H9 (cell line): ENCODE measurements around the gene CCDC27. TPM values are rescaled to one million over a fixed set of nuclear protein-coding genes. Genes with fewer than 3 reads are reported as not detected.

Experiments used
- DNase-seq: peaks from one replicate; pipeline ENCODE4 v3.0.0-alpha.2; 2017
- H2AFZ ChIP-seq: one replicate; pipeline ENCODE4 v1.6.1; 2013; ENCODE audit warnings: mild to moderate bottlenecking, low read length, control low read depth, moderate library complexity
- H2AK5ac ChIP-seq: 2 replicates; pipeline ENCODE4 v1.6.1; 2013; ENCODE audit warnings: low read length, control low read depth, mixed read lengths; ENCODE audit not compliant: insufficient read length
- H2BK120ac ChIP-seq: one replicate; pipeline ENCODE4 v1.6.1; 2013; ENCODE audit warnings: low read depth, mild to moderate bottlenecking, low read length, control low read depth, inconsistent platforms; ENCODE audit not compliant: poor library complexity, severe bottlenecking
- H2BK12ac ChIP-seq: 2 replicates; pipeline ENCODE4 v1.6.1; 2013; ENCODE audit warnings: low read length, control low read depth, mixed read lengths, low read depth; ENCODE audit not compliant: insufficient read length
- H2BK15ac ChIP-seq: 2 replicates; pipeline ENCODE4 v1.6.1; 2013; ENCODE audit warnings: low read depth, low read length, control low read depth
- H2BK20ac ChIP-seq: one replicate; pipeline ENCODE4 v1.6.1; 2013; ENCODE audit warnings: low read depth, mild to moderate bottlenecking, low read length, control low read depth, inconsistent platforms; ENCODE audit not compliant: poor library complexity, severe bottlenecking
- H2BK5ac ChIP-seq: 2 replicates; pipeline ENCODE4 v1.6.1; 2013; ENCODE audit warnings: low read length, control low read depth, mixed read lengths; ENCODE audit not compliant: insufficient read length
- H3K14ac ChIP-seq: 2 replicates; pipeline ENCODE4 v1.6.1; 2013; ENCODE audit warnings: low read length, control low read depth; ENCODE audit not compliant: insufficient read depth
- H3K18ac ChIP-seq: 2 replicates; pipeline ENCODE4 v1.6.1; 2013; ENCODE audit warnings: low read depth, mild to moderate bottlenecking, mixed read lengths, low read length, control low read depth; ENCODE audit not compliant: insufficient read length
- H3K23ac ChIP-seq: 2 replicates; pipeline ENCODE4 v1.6.1; 2013; ENCODE audit warnings: low read length, control low read depth, mixed read lengths, low read depth; ENCODE audit not compliant: insufficient read length
- H3K23me2 ChIP-seq: 2 replicates; pipeline ENCODE4 v1.6.1; 2013; ENCODE audit warnings: low read depth, mild to moderate bottlenecking, mixed read lengths, low read length, control low read depth; ENCODE audit not compliant: insufficient read length, poor library complexity, severe bottlenecking
- H3K27ac ChIP-seq: 2 replicates; pipeline ENCODE4 v1.5.1; 2013; ENCODE audit warnings: low read length, control low read depth, mixed read lengths, low read depth; ENCODE audit not compliant: insufficient read length
- H3K27me3 ChIP-seq: 2 replicates; pipeline ENCODE4 v1.6.1; 2013; ENCODE audit warnings: low read length, control low read depth, inconsistent platforms; ENCODE audit not compliant: insufficient read depth
- H3K4ac ChIP-seq: 2 replicates; pipeline ENCODE4 v1.6.1; 2013; ENCODE audit warnings: low read depth, mild to moderate bottlenecking, control low read depth, inconsistent platforms, low read length, moderate library complexity
- H3K4me1 ChIP-seq: 2 replicates; pipeline ENCODE4 v1.6.1; 2013; ENCODE audit warnings: low read length, control low read depth, inconsistent platforms; ENCODE audit not compliant: insufficient read depth
- H3K4me2 ChIP-seq: 2 replicates; pipeline ENCODE4 v1.6.1; 2013; ENCODE audit warnings: low read length, control low read depth, mixed read lengths; ENCODE audit not compliant: insufficient read length, insufficient read depth
- H3K56ac ChIP-seq: 2 replicates; pipeline ENCODE4 v1.6.1; 2013; ENCODE audit warnings: low read depth, mild to moderate bottlenecking, mixed read lengths, low read length, control low read depth; ENCODE audit not compliant: insufficient read length
- H3K79me1 ChIP-seq: 2 replicates; pipeline ENCODE4 v1.6.1; 2013; ENCODE audit warnings: low read depth, mild to moderate bottlenecking, moderate library complexity, low read length, control low read depth, inconsistent platforms; ENCODE audit not compliant: insufficient read depth, poor library complexity, severe bottlenecking
- H3K79me2 ChIP-seq: 2 replicates; pipeline ENCODE4 v1.6.1; 2013; ENCODE audit warnings: low read length, control low read depth, inconsistent platforms; ENCODE audit not compliant: insufficient read depth
- H3K9ac ChIP-seq: 2 replicates; pipeline ENCODE4 v1.6.1; 2013; ENCODE audit warnings: low read length, control low read depth, mixed read lengths; ENCODE audit not compliant: insufficient read length; ENCODE audit errors: extremely low read depth
- H3K9me3 ChIP-seq: one replicate; pipeline ENCODE4 v1.6.1; 2013; ENCODE audit warnings: low read depth, low read length, inconsistent platforms; ENCODE audit not compliant: control insufficient read depth
- H3T11ph ChIP-seq: one replicate; pipeline ENCODE4 v1.6.1; 2013; ENCODE audit warnings: mild to moderate bottlenecking, low read length, control low read depth, inconsistent platforms
- H4K20me1 ChIP-seq: one replicate; pipeline ENCODE4 v1.6.1; 2013; ENCODE audit not compliant: control insufficient read depth, insufficient read length, insufficient read depth
- H4K5ac ChIP-seq: 2 replicates; pipeline ENCODE4 v1.6.1; 2013; ENCODE audit warnings: low read depth, mild to moderate bottlenecking, mixed read lengths, low read length, control low read depth; ENCODE audit not compliant: insufficient read length
- H4K8ac ChIP-seq: replicated peaks from 2 replicates; pipeline ENCODE4 v1.6.1; 2013; ENCODE audit warnings: low read length, control low read depth, mixed read lengths, low read depth; ENCODE audit not compliant: insufficient read length
- H4K91ac ChIP-seq: 2 replicates; pipeline ENCODE4 v1.6.1; 2013; ENCODE audit warnings: low read depth, mild to moderate bottlenecking, moderate library complexity, mixed read lengths, low read length, control low read depth; ENCODE audit not compliant: insufficient read length
- H3K27ac Mint-ChIP-seq, 3 experiments: 2 replicates in 2 of 3; 3 replicates in 1 of 3; pipeline ENCODE4 v1.8.0; 2020 to 2021; ENCODE audit warnings: mixed read lengths in 3 of 3, mild to moderate bottlenecking in 1 of 3, moderate library complexity in 1 of 3
- H3K27me3 Mint-ChIP-seq: 2 replicates; pipeline ENCODE4 v1.8.0; 2021; ENCODE audit warnings: low read depth, mild to moderate bottlenecking, moderate library complexity, mixed read lengths
- H3K36me3 Mint-ChIP-seq, 3 experiments: 2 replicates in 2 of 3; 3 replicates in 1 of 3; pipeline ENCODE4 v1.8.0; 2020 to 2021; ENCODE audit warnings: low read depth in 3 of 3, mixed read lengths in 3 of 3; ENCODE audit not compliant: insufficient read depth in 1 of 3
- H3K4me1 Mint-ChIP-seq, 2 experiments: 2 replicates each; pipeline ENCODE4 v1.8.0; 2020; ENCODE audit warnings: mixed read lengths in 2 of 2
- H3K4me3 Mint-ChIP-seq, 2 experiments: 2 replicates in 1 of 2; 3 replicates in 1 of 2; pipeline ENCODE4 v1.8.0; 2020 to 2021; ENCODE audit warnings: mild to moderate bottlenecking in 2 of 2, mixed read lengths in 2 of 2, moderate library complexity in 1 of 2
- H3K9me3 Mint-ChIP-seq, 2 experiments: 2 replicates in 1 of 2; 3 replicates in 1 of 2; pipeline ENCODE4 v1.8.0; 2020; ENCODE audit warnings: mild to moderate bottlenecking in 2 of 2, mixed read lengths in 2 of 2, moderate library complexity in 1 of 2
- CTCF ChIP-seq: fragments of 200-600 bp; sonication (generic); conservative IDR thresholded peaks from 3 replicates; pipeline ENCODE4 v1.8.0; 2021; ENCODE audit warnings: antibody characterized with exemption, mild to moderate bottlenecking
- WGBS: extraction: QIAGEN DNeasy Blood & Tissue Kit; methylation state at CpG from one replicate; pipeline ENCODE4 v1.1.7; 2013; ENCODE audit warnings: missing lambda C conversion rate, low lambda C conversion rate, mixed read lengths; ENCODE audit not compliant: insufficient read length; ENCODE audit errors: extremely low coverage; 5-methylcytosine and 5-hydroxymethylcytosine counted together
- total RNA-seq: library from RNA; stranded (reverse); gene quantifications from 2 replicates; pipeline ENCODE4 v1.2.1, GENCODE V29; 2021

Gene CCDC27
- total RNA-seq, 1 experiment from 2014 or later: not detected

GRCh38 chr1:3711780-3712451, 40.3 kb upstream of the CCDC27 start:
- no peaks in the 10 kb centered on the region for H3K9me3 ChIP-seq
- H3K9ac ChIP-seq: no peak overlapping the region
- no CpG with 5 or more reads among the region's 24 CpGs for WGBS
- Mint-ChIP-seq H3K9me3 (no peaks in the 10 kb centered on the region), H3K4me1 (peaks cover 16 to 30% of the 10 kb centered on the region in 2 experiments), H3K27me3 (peaks cover 19% of the 10 kb centered on the region), H3K36me3 (no peaks in the 10 kb centered on the region), H3K4me3 (no peak overlapping the region), H3K27ac (no peak overlapping the region)
- no peak overlapping the region for H4K8ac ChIP-seq
- H4K5ac ChIP-seq: no peak overlapping the region
- no peaks in the 10 kb centered on the region for H3K27me3 ChIP-seq
- H3K79me2 ChIP-seq: no peaks in the 10 kb centered on the region
- H2BK15ac ChIP-seq: no peak overlapping the region
- no peak overlapping the region for H3K4me2 ChIP-seq
- H3K79me1 ChIP-seq: no peaks in the 10 kb centered on the region
- no peak overlapping the region for H2BK12ac ChIP-seq
- no peak overlapping the region for H2BK5ac ChIP-seq
- no peak overlapping the region for H2BK120ac ChIP-seq
- H3K23me2 ChIP-seq: no peaks in the 10 kb centered on the region
- H2AK5ac ChIP-seq: no peak overlapping the region
- TF ChIP-seq CTCF: no peak
- H3K23ac ChIP-seq: no peak overlapping the region
- H3K4ac ChIP-seq: no peak overlapping the region
- no peak overlapping the region for H2AFZ ChIP-seq
- no peak overlapping the region for H3T11ph ChIP-seq
- H4K91ac ChIP-seq: no peak overlapping the region
- no peak for DNase-seq
- no peak overlapping the region for H3K14ac ChIP-seq
- no peak overlapping the region for H3K56ac ChIP-seq
- H3K18ac ChIP-seq: no peak overlapping the region
- no peaks in the 10 kb centered on the region for H3K4me1 ChIP-seq
- no peaks in the 10 kb centered on the region for H4K20me1 ChIP-seq
- H2BK20ac ChIP-seq: no peak overlapping the region
- H3K27ac ChIP-seq: no peak overlapping the region
